ENCODE results near the gene SRP54.

DNA sequence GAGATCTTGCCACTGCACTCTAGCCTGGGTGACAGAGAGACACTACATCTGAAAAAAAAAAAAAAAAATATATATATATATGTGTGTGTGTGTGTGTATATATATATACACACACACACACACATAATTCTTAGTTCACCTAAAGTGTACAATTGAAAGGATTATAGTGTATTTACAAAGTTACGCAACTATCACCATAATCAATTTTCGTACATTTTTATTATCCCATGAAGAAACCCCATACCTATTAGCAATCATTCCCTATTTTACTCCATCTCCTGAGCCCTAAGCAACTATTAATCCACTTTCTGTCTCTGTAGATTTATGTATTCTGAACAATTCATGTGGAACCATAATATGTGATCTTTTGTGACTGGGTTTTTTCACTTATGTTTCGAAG lies 4.4 kb downstream of the SRP54 start:
- TF ChIP-seq POLR2AphosphoS5 (IDR thresholded peaks at IDR 0.05; ENCODE audit: insufficient read depth, low read depth, low read length) (no peak), POLR2A (IDR thresholded peaks at IDR 0.05; ENCODE audit: low read depth, low read length) (no peak), JUN (IDR thresholded peaks at IDR 0.05; ENCODE audit: borderline replicate concordance, insufficient read depth, insufficient read length, low read depth) (no peak), EZH2 (IDR thresholded peaks at IDR 0.05; ENCODE audit: borderline replicate concordance, low read depth, low read length, severe bottlenecking) (no peak)
- TF ChIP-seq, protein P1, sequence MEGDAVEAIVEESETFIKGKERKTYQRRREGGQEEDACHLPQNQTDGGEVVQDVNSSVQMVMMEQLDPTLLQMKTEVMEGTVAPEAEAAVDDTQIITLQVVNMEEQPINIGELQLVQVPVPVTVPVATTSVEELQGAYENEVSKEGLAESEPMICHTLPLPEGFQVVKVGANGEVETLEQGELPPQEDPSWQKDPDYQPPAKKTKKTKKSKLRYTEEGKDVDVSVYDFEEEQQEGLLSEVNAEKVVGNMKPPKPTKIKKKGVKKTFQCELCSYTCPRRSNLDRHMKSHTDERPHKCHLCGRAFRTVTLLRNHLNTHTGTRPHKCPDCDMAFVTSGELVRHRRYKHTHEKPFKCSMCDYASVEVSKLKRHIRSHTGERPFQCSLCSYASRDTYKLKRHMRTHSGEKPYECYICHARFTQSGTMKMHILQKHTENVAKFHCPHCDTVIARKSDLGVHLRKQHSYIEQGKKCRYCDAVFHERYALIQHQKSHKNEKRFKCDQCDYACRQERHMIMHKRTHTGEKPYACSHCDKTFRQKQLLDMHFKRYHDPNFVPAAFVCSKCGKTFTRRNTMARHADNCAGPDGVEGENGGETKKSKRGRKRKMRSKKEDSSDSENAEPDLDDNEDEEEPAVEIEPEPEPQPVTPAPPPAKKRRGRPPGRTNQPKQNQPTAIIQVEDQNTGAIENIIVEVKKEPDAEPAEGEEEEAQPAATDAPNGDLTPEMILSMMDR (IDR thresholded peaks at IDR 0.05; ENCODE audit: extremely low read depth in 1 of 2, insufficient read depth in 1 of 2, low read depth in 1 of 2, low read length in 2 of 2) = no peak
